GM19240 (cell line): ENCODE results near the gene MYD88.

Experiments
- DNase-seq: peaks from one replicate; pipeline ENCODE4 v3.0.0; 2011; ENCODE audit warnings: low spot score; ENCODE audit not compliant: insufficient read length

MYD88 gene

GRCh38 chr3:38164952-38165721, 26.7 kb downstream of the MYD88 start, which contains the start of gene OXSR1:
TSS of gene OXSR1 (plus strand) at chr3:38165537. CDS start at chr3:38165877, 340 bp downstream.
- DNase-seq: peak; percentile 72

DNA sequence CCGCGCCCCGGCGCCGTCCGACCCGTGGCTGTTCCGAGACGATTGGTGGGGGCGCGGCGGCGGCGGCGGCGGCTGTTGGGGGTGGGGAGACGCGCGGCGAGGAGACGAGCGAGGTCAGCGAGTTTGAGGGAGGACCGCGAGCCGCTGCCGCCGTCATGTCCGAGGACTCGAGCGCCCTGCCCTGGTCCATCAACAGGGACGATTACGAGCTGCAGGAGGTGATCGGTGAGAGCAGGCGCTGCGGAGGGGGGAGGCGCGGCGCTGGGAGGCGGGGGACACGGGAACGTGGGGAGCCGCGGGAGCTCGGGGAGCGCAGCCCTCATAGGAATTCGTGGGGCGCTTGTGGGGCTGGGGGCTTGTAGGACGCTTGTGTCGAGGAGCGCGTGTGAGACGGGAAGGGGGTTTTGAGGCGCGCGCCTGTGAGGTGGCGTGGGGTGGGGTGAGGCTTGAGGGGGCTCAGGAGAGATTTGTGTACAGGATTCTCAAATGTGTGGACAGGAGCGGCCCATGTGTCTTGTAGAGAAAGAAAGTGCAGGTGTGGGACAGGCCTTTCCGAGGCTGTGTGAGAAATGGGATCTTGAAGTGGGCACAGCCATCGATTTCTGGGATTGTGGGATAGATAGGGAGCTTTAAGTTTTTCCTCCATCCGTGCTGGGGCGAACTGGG, 27.4 kb downstream of the MYD88 start:
- no peak for DNase-seq

- DNase-seq: no peak
These were observed 29.1 kb downstream of the MYD88 start for GRCh38 chr3:38167591-38167990.

DNA sequence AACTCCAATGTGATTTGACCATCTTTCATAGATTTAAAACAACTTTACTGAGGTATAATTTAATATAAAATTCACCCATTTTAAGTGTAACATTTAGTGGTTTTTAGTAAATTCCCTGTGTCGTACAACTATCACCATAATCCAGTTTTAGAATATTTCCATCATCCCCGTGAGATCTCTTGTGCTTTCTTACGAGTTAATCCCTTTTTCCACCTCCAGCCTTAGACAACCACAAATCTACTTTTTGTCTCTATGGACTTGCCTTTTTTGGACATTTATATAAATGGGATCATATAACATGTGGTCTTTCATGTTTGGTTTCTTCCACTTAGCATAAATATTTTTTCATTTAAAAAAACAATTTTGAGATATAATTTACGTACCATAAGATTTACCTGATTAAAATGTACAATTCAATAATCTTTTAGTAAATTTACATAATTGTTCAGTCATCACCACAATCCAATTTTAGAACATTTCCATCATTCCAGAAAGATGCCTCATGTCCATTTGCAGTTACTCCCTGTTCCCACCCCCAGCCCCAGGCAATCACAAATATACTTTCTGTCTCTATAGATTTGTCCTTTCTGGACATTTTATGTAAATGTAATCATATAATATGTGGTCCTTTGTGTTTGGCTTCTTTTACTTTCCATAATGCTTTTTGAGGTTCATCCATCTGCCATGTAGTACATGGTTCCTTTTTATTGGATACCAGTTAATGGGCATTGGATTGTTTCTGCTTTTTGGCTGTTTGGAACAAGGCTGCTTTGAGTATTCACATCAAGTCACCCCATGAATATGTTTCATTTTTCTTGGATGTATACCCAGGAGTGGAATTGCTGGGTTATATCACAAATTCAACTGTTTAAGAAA, 29.9 kb downstream of the MYD88 start:
- no peak for DNase-seq

GRCh38 chr3:38169027-38169317, 30.5 kb downstream of the MYD88 start:
- no peak for DNase-seq

GRCh38 chr3:38170722-38171121, 32.3 kb downstream of the MYD88 start:
- no peak for DNase-seq

- no peak for DNase-seq
These were observed 33.2 kb downstream of the MYD88 start for GRCh38 chr3:38171622-38172021.

DNA sequence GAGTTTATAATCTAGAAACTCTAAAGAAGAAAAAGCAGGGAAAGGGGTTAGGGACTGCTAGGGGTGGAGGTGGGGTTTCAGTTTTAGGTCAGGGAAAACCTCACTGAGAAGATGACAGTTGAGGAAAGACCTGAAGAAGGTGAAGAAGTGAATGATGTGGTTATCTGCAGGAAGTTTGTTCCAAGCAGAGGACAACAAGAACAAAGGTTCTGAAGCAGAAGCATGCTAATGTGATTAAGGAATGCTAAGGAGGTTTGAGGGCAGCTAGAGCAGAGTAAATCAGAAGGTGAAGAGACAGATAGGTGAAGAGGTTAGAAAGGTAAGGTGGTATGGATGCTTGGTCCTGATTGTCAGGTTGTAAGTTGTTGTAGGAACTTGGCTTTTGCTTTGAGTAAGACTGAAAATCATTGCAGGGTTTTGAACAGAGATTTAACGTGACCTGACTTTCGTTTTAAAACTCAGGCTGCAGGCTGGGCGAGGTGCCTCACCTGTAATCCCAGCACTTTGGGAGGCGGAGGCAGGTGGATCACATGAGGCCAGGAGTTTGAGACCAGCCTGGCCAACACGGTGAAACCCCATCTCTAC, 35.5 kb downstream of the MYD88 start:
- DNase-seq: no peak

DNA sequence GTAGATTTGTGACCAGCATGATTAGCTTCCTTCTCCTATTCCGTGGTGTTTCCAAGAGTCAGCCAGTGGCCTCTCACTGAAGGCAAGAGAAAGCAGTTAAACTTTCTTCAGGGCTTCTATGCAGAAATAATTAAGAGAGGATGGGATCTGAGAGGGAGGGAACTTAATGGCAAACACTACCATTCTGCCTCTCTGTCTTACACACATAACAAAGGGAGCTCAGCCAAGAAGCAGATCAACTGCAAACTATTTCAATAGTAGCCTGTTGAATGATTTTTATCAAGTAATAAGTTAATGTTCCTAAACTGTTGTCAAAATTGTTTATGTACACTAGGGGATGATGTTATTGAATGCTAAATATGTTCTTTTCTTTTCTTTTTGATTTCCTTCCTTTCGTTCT, 38.7 kb downstream of the MYD88 start:
- DNase-seq: no peak

DNA sequence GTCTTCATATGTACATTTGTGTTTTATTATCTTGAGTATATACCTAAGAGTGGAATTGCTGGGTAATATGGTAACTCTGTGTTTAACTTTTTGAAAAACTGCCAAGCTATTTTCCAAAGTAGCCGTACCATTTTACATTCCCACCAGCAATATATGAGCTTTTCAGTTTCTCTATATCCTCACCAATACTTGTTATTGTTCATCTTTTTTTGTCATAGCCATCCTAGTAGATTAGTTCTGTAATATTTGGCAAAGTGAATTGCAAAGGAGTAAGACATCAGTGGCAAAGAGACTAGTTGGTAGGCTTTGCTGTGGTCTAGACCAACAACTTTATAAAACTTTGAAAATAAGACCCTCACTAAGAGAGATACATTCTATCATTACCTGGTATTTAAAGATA, 48.3 kb downstream of the MYD88 start:
- DNase-seq: no peak

DNA sequence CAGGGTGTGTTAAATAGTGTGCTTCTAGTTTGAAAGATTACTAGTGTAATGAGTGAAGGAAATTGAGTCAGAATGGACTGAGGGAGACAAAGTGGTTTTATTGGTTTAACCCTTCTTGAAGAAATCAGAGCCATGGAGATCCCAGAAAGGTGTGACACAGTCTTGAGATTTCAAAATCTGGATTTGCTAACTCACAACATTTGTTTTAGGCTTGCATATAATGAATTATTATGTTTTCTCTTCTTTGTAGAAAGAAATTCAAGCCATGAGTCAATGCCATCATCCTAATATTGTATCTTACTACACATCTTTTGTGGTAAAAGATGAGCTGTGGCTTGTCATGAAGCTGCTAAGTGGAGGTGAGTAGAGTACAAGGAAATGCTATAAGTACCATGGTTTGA, 52.0 kb downstream of the MYD88 start:
- no peak for DNase-seq
